K562 (cell line): ENCODE results near the gene HOXC10. TPM values are rescaled to one million over a fixed set of nuclear protein-coding genes. Genes with fewer than 3 reads are reported as not detected.
A peak's percentile ranks its signal among the peaks of the same experiment; 100 is the strongest.

Source experiments
- LEF1 ChIP-seq: fragments of 450-650 bp; IDR thresholded peaks from 2 replicates; pipeline ENCODE4 v1.6.1; 2016; ENCODE audit warnings: mild to moderate bottlenecking
- SMARCC2 ChIP-seq: fragments of 450-650 bp; IDR thresholded peaks from 2 replicates; pipeline ENCODE4 v1.6.1; 2017; ENCODE audit warnings: antibody characterized with exemption, moderate library complexity, mild to moderate bottlenecking, low read depth
- SRSF9 ChIP-seq: fragments of 200-400 bp; formaldehyde crosslinking; IDR thresholded peaks from 2 replicates; pipeline ENCODE4 v1.6.1; 2017; ENCODE audit warnings: low read depth, low read length, borderline replicate concordance
- TBL1XR1 ChIP-seq, 2 experiments: IDR thresholded peaks; 2 replicates each; pipeline ENCODE4 v1.6.1; 2012; ENCODE audit warnings: improper control_type of control experiment in 2 of 2, low read length in 2 of 2, mild to moderate bottlenecking in 1 of 2
- ZBTB1 ChIP-seq: sonication (generic); formaldehyde crosslinking; IDR thresholded peaks from 2 replicates; pipeline ENCODE4 v1.8.1; 2023; ENCODE audit warnings: missing genetic modification reagents, low read depth, mild to moderate bottlenecking, borderline replicate concordance
- ZBTB26 ChIP-seq: fragments of 450-650 bp; formaldehyde crosslinking; IDR thresholded peaks from 2 replicates; pipeline ENCODE4 v1.4.0; 2022; ENCODE audit warnings: missing genetic modification characterization
- ZNF699 ChIP-seq: fragments of 250-450 bp; sonication (Bioruptor Pico); IDR thresholded peaks from 2 replicates; pipeline ENCODE4 v1.8.0; 2021; ENCODE audit warnings: mild to moderate bottlenecking, moderate library complexity; ENCODE audit not compliant: insufficient replicate concordance
- polyA plus RNA-seq, 8 experiments: library from polyadenylated mRNA; depleted of rRNA in 4 of 8; stranded (reverse) in 5 of 8; unstranded in 3 of 8; fragments of >200 nt; fragmentation: Nextera tagmentation in 2 of 8; fragmentation: Illumina TruSeq in 1 of 8; extraction: Ambion mirVana in 2 of 8; extraction: Trizol in 1 of 8; gene quantifications; 2 replicates each; pipeline versions ENCODE4 v1.2.1 to v1.2.3, GENCODE V29; 2011 to 2014; ENCODE audit warnings: inconsistent platforms in 1 of 8, missing spikeins in 1 of 8
- total RNA-seq, 7 experiments: library from RNA; depleted of rRNA in 6 of 7; stranded (reverse); fragments of >200 nt in 6 of 7; fragmentation: Illumina TruSeq in 2 of 7; extraction: Trizol in 2 of 7; gene quantifications; 2 replicates each; pipeline versions ENCODE4 v1.2.1 to v1.2.3, GENCODE V29; 2011 to 2021; ENCODE audit warnings: low replicate concordance in 1 of 7

Gene HOXC10
- total and polyA plus RNA-seq, 9 of the 15 experiments (the other 6 are each of a cell fraction or from before 2014, with no cell fraction given) = 0.13 to 0.77 (median 0.35) TPM; not detected in 2

DNA sequence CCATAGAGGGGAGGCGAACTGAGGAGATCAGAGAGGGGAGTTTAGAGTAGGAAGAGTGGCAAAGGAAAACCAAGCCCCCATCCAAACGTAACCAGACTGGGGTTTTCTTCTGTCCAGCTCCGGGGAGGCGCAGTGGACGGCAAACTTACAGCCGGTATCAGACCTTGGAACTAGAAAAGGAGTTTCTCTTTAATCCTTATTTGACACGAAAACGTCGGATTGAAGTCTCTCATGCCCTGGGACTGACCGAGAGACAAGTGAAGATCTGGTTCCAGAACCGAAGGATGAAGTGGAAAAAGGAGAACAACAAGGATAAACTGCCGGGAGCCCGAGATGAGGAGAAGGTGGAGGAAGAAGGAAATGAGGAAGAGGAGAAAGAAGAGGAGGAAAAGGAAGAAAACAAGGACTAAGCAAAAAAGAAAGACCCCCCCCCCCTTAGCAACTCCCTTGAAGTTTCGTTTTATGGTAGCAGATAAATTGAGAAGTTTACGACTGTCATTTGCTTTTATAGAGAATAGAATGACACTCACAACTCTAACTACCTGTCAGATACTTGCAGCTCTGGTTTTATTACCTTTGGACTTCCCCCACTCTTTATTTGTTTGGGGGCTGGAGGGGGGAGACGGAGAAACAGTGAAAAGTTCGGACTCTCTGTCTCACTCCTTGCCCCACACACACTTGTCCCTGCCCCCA is 26.2 kb downstream of the HOXC10 start (continued):
- TF ChIP-seq SMARCC2 = no peak
- TF ChIP-seq ZNF699 (CRISPR knock-in tag) = no peak
- TF ChIP-seq ZBTB1 = no peak
- no peak for TF ChIP-seq ZBTB26 (CRISPR knock-in tag)
- TF ChIP-seq TBL1XR1 (IDR thresholded peaks at IDR 0.05; ENCODE audit: low read length in 2 of 2) = no peak
- TF ChIP-seq SRSF9 = no peak
- peak; percentile 31; the same call in 1 of the 2 replicates for TF ChIP-seq LEF1
